H9 (cell line): ENCODE data around the gene FAM13A. TPM values are rescaled to one million over a fixed set of nuclear protein-coding genes. Genes with fewer than 3 reads are reported as not detected.

Source experiments
- DNase-seq: peaks from one replicate; pipeline ENCODE4 v3.0.0-alpha.2; 2017
- H2AFZ ChIP-seq: one replicate; pipeline ENCODE4 v1.6.1; 2013; ENCODE audit warnings: mild to moderate bottlenecking, low read length, control low read depth, moderate library complexity
- H2AK5ac ChIP-seq: 2 replicates; pipeline ENCODE4 v1.6.1; 2013; ENCODE audit warnings: low read length, control low read depth, mixed read lengths; ENCODE audit not compliant: insufficient read length
- H2BK120ac ChIP-seq: one replicate; pipeline ENCODE4 v1.6.1; 2013; ENCODE audit warnings: low read depth, mild to moderate bottlenecking, low read length, control low read depth, inconsistent platforms; ENCODE audit not compliant: poor library complexity, severe bottlenecking
- H2BK12ac ChIP-seq: 2 replicates; pipeline ENCODE4 v1.6.1; 2013; ENCODE audit warnings: low read length, control low read depth, mixed read lengths, low read depth; ENCODE audit not compliant: insufficient read length
- H2BK15ac ChIP-seq: 2 replicates; pipeline ENCODE4 v1.6.1; 2013; ENCODE audit warnings: low read depth, low read length, control low read depth
- H2BK20ac ChIP-seq: one replicate; pipeline ENCODE4 v1.6.1; 2013; ENCODE audit warnings: low read depth, mild to moderate bottlenecking, low read length, control low read depth, inconsistent platforms; ENCODE audit not compliant: poor library complexity, severe bottlenecking
- H2BK5ac ChIP-seq: 2 replicates; pipeline ENCODE4 v1.6.1; 2013; ENCODE audit warnings: low read length, control low read depth, mixed read lengths; ENCODE audit not compliant: insufficient read length
- H3K14ac ChIP-seq: 2 replicates; pipeline ENCODE4 v1.6.1; 2013; ENCODE audit warnings: low read length, control low read depth; ENCODE audit not compliant: insufficient read depth
- H3K18ac ChIP-seq: 2 replicates; pipeline ENCODE4 v1.6.1; 2013; ENCODE audit warnings: low read depth, mild to moderate bottlenecking, mixed read lengths, low read length, control low read depth; ENCODE audit not compliant: insufficient read length
- H3K23ac ChIP-seq: 2 replicates; pipeline ENCODE4 v1.6.1; 2013; ENCODE audit warnings: low read length, control low read depth, mixed read lengths, low read depth; ENCODE audit not compliant: insufficient read length
- H3K23me2 ChIP-seq: 2 replicates; pipeline ENCODE4 v1.6.1; 2013; ENCODE audit warnings: low read depth, mild to moderate bottlenecking, mixed read lengths, low read length, control low read depth; ENCODE audit not compliant: insufficient read length, poor library complexity, severe bottlenecking
- H3K27ac ChIP-seq: 2 replicates; pipeline ENCODE4 v1.5.1; 2013; ENCODE audit warnings: low read length, control low read depth, mixed read lengths, low read depth; ENCODE audit not compliant: insufficient read length
- H3K27me3 ChIP-seq: 2 replicates; pipeline ENCODE4 v1.6.1; 2013; ENCODE audit warnings: low read length, control low read depth, inconsistent platforms; ENCODE audit not compliant: insufficient read depth
- H3K4ac ChIP-seq: 2 replicates; pipeline ENCODE4 v1.6.1; 2013; ENCODE audit warnings: low read depth, mild to moderate bottlenecking, control low read depth, inconsistent platforms, low read length, moderate library complexity
- H3K4me1 ChIP-seq: 2 replicates; pipeline ENCODE4 v1.6.1; 2013; ENCODE audit warnings: low read length, control low read depth, inconsistent platforms; ENCODE audit not compliant: insufficient read depth
- H3K4me2 ChIP-seq: 2 replicates; pipeline ENCODE4 v1.6.1; 2013; ENCODE audit warnings: low read length, control low read depth, mixed read lengths; ENCODE audit not compliant: insufficient read length, insufficient read depth
- H3K56ac ChIP-seq: 2 replicates; pipeline ENCODE4 v1.6.1; 2013; ENCODE audit warnings: low read depth, mild to moderate bottlenecking, mixed read lengths, low read length, control low read depth; ENCODE audit not compliant: insufficient read length
- H3K79me1 ChIP-seq: 2 replicates; pipeline ENCODE4 v1.6.1; 2013; ENCODE audit warnings: low read depth, mild to moderate bottlenecking, moderate library complexity, low read length, control low read depth, inconsistent platforms; ENCODE audit not compliant: insufficient read depth, poor library complexity, severe bottlenecking
- H3K79me2 ChIP-seq: 2 replicates; pipeline ENCODE4 v1.6.1; 2013; ENCODE audit warnings: low read length, control low read depth, inconsistent platforms; ENCODE audit not compliant: insufficient read depth
- H3K9ac ChIP-seq: 2 replicates; pipeline ENCODE4 v1.6.1; 2013; ENCODE audit warnings: low read length, control low read depth, mixed read lengths; ENCODE audit not compliant: insufficient read length; ENCODE audit errors: extremely low read depth
- H3K9me3 ChIP-seq: one replicate; pipeline ENCODE4 v1.6.1; 2013; ENCODE audit warnings: low read depth, low read length, inconsistent platforms; ENCODE audit not compliant: control insufficient read depth
- H3T11ph ChIP-seq: one replicate; pipeline ENCODE4 v1.6.1; 2013; ENCODE audit warnings: mild to moderate bottlenecking, low read length, control low read depth, inconsistent platforms
- H4K20me1 ChIP-seq: one replicate; pipeline ENCODE4 v1.6.1; 2013; ENCODE audit not compliant: control insufficient read depth, insufficient read length, insufficient read depth
- H4K5ac ChIP-seq: 2 replicates; pipeline ENCODE4 v1.6.1; 2013; ENCODE audit warnings: low read depth, mild to moderate bottlenecking, mixed read lengths, low read length, control low read depth; ENCODE audit not compliant: insufficient read length
- H4K8ac ChIP-seq: replicated peaks from 2 replicates; pipeline ENCODE4 v1.6.1; 2013; ENCODE audit warnings: low read length, control low read depth, mixed read lengths, low read depth; ENCODE audit not compliant: insufficient read length
- H4K91ac ChIP-seq: 2 replicates; pipeline ENCODE4 v1.6.1; 2013; ENCODE audit warnings: low read depth, mild to moderate bottlenecking, moderate library complexity, mixed read lengths, low read length, control low read depth; ENCODE audit not compliant: insufficient read length
- H3K27ac Mint-ChIP-seq, 3 experiments: 2 replicates in 2 of 3; 3 replicates in 1 of 3; pipeline ENCODE4 v1.8.0; 2020 to 2021; ENCODE audit warnings: mixed read lengths in 3 of 3, mild to moderate bottlenecking in 1 of 3, moderate library complexity in 1 of 3
- H3K27me3 Mint-ChIP-seq: 2 replicates; pipeline ENCODE4 v1.8.0; 2021; ENCODE audit warnings: low read depth, mild to moderate bottlenecking, moderate library complexity, mixed read lengths
- H3K36me3 Mint-ChIP-seq, 3 experiments: 2 replicates in 2 of 3; 3 replicates in 1 of 3; pipeline ENCODE4 v1.8.0; 2020 to 2021; ENCODE audit warnings: low read depth in 3 of 3, mixed read lengths in 3 of 3; ENCODE audit not compliant: insufficient read depth in 1 of 3
- H3K4me1 Mint-ChIP-seq, 2 experiments: 2 replicates each; pipeline ENCODE4 v1.8.0; 2020; ENCODE audit warnings: mixed read lengths in 2 of 2
- H3K4me3 Mint-ChIP-seq, 2 experiments: 2 replicates in 1 of 2; 3 replicates in 1 of 2; pipeline ENCODE4 v1.8.0; 2020 to 2021; ENCODE audit warnings: mild to moderate bottlenecking in 2 of 2, mixed read lengths in 2 of 2, moderate library complexity in 1 of 2
- H3K9me3 Mint-ChIP-seq, 2 experiments: 2 replicates in 1 of 2; 3 replicates in 1 of 2; pipeline ENCODE4 v1.8.0; 2020; ENCODE audit warnings: mild to moderate bottlenecking in 2 of 2, mixed read lengths in 2 of 2, moderate library complexity in 1 of 2
- whole genome bisulfite sequencing: extraction: QIAGEN DNeasy Blood & Tissue Kit; methylation state at CpG from one replicate; pipeline ENCODE4 v1.1.7; 2013; ENCODE audit warnings: missing lambda C conversion rate, low lambda C conversion rate, mixed read lengths; ENCODE audit not compliant: insufficient read length; ENCODE audit errors: extremely low coverage; 5-methylcytosine and 5-hydroxymethylcytosine counted together
- total RNA-seq: library from RNA; stranded (reverse); gene quantifications from 2 replicates; pipeline ENCODE4 v1.2.1, GENCODE V29; 2021
- TF ChIP-seq, protein P1 (sequence below): fragments of 200-600 bp; sonication (generic); conservative IDR thresholded peaks from 3 replicates; pipeline ENCODE4 v1.8.0; 2021; ENCODE audit warnings: antibody characterized with exemption, mild to moderate bottlenecking

Gene FAM13A
- total RNA-seq, 1 experiment from 2014 or later = 12.7 TPM

GRCh38 chr4:89069481-89069880 lies 12.5 kb upstream of the FAM13A start:
- no peak overlapping the region for H4K8ac ChIP-seq
- no peaks in the 10 kb centered on the region for H4K20me1 ChIP-seq
- peaks cover 2% of the 10 kb centered on the region; the same call in 1 of the 2 replicates for H3K27me3 Mint-ChIP-seq
- no peaks in the 10 kb centered on the region for H3K4me1 ChIP-seq
- no CpG with 5 or more reads among the region's 2 CpGs for WGBS
- no peaks in the 10 kb centered on the region for H3K23me2 ChIP-seq
- H3K36me3 Mint-ChIP-seq = peaks cover 2 to 9% (median 3%) of the 10 kb centered on the region in 3 experiments; a peak in 5 of 7 replicates
- H3K79me1 ChIP-seq = no peaks in the 10 kb centered on the region
- no peaks in the 10 kb centered on the region for H3K79me2 ChIP-seq
- no peak overlapping the region for H3K4me3 Mint-ChIP-seq
- no peak overlapping the region for H2BK120ac ChIP-seq
- H2AK5ac ChIP-seq = no peak overlapping the region
- no peak overlapping the region for H2BK15ac ChIP-seq
- no peak overlapping the region for H4K5ac ChIP-seq
- H3K9ac ChIP-seq = no peak overlapping the region
- H3K27me3 ChIP-seq = no peaks in the 10 kb centered on the region
- H2BK12ac ChIP-seq = no peak overlapping the region
- no peak overlapping the region for H2BK20ac ChIP-seq
- no peak overlapping the region for H3K27ac ChIP-seq
- DNase-seq = no peak
- H3K23ac ChIP-seq = no peak overlapping the region
- H3K56ac ChIP-seq = no peak overlapping the region
- H2BK5ac ChIP-seq = no peak overlapping the region
- no peaks in the 10 kb centered on the region for H3K4me1 Mint-ChIP-seq
- no peak overlapping the region for H3K18ac ChIP-seq
- peaks cover 5 to 14% of the 10 kb centered on the region in 2 experiments; a peak in 4 of 5 replicates for H3K9me3 Mint-ChIP-seq
- no peak overlapping the region for H3K4me2 ChIP-seq
- no peak overlapping the region for H3K14ac ChIP-seq
- H3T11ph ChIP-seq = no peak overlapping the region
- no peak overlapping the region for H3K4ac ChIP-seq
- H4K91ac ChIP-seq = no peak overlapping the region
- H2AFZ ChIP-seq = no peak overlapping the region
- H3K27ac Mint-ChIP-seq = no peak overlapping the region; a peak in 1 of 7 replicates
- TF ChIP-seq, protein P1, sequence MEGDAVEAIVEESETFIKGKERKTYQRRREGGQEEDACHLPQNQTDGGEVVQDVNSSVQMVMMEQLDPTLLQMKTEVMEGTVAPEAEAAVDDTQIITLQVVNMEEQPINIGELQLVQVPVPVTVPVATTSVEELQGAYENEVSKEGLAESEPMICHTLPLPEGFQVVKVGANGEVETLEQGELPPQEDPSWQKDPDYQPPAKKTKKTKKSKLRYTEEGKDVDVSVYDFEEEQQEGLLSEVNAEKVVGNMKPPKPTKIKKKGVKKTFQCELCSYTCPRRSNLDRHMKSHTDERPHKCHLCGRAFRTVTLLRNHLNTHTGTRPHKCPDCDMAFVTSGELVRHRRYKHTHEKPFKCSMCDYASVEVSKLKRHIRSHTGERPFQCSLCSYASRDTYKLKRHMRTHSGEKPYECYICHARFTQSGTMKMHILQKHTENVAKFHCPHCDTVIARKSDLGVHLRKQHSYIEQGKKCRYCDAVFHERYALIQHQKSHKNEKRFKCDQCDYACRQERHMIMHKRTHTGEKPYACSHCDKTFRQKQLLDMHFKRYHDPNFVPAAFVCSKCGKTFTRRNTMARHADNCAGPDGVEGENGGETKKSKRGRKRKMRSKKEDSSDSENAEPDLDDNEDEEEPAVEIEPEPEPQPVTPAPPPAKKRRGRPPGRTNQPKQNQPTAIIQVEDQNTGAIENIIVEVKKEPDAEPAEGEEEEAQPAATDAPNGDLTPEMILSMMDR = no peak
- no peaks in the 10 kb centered on the region for H3K9me3 ChIP-seq
